RWPE1 (cell line): ENCODE results near the gene PNKP.

Experiments
- CTCF ChIA-PET: fragments of 350-600 bp; sonication (Branson Sonifier 250); formaldehyde crosslinking; extraction: SDS; loops from one replicate; lab custom pipeline; 2021; lab: Yijun Ruan, JAX
- POLR2A ChIA-PET: fragments of 400-600 bp; formaldehyde crosslinking; extraction: SDS; loops from one replicate; lab custom pipeline; 2020; ENCODE audit warnings: antibody characterized with exemption; ENCODE audit not compliant: low non-redundant PET; lab: Yijun Ruan, JAX
- DNase-seq: peaks from one replicate; pipeline ENCODE4 v3.0.0; 2012; ENCODE audit warnings: low spot score
- H3K27ac ChIP-seq: fragments of 450-650 bp; 2 replicates; pipeline ENCODE4 v1.5.1; 2017
- TF ChIP-seq, protein P1 (sequence below): fragments of 450-650 bp; conservative IDR thresholded peaks from 2 replicates; pipeline ENCODE4 v1.5.1; 2017; ENCODE audit warnings: low read depth, mild to moderate bottlenecking

The PNKP gene

DNA sequence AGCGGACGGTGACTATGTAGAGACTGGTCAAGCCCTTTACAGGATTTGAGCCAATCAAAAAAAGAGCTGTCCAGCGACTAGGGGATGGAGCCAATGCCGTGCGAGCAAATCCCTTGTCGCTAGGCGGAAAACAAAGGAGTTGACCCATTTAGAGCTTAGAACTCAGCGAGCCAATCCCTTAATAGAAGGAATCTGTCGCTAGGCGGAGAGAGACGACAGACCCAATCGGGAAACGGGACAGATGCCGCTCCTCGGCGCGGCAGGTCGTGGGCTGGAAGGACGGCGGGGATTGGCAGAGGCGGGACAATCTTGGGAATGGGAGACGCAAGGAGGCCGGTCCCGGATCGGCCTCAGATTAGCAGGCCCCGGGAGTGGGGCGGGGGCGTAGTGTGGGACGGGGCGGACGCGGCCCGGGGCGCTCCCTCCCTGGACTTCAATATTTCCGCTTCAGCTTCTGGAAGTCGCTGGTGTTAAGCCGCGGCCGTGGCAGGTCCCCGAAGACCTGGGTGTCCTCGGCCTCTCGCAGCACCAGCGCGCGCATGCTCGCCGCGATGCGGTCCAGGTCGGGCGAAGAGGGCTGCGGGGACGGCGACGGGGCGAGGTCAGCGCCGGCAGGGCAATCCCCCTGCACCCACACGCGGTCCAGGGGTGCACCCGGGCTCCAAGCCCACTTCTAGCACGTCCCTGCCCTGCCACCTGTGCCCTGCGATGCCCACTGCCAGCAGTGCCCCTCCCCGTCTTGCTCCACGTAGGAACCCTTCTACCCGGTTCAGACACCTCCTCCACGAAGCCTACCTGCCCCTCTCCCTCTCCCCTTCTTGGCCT is 2.3 kb upstream of the PNKP start:
- POLR2A ChIA-PET: interaction anchor here (0.6 to 1.3 kb wide), 3 partner anchors 19 to 724 kb away, joined by 3 to 6 read pairs (median 3); partner anchors contain the start of gene PTOV1
- H3K27ac ChIP-seq: peak overlapping the region; percentile 96
- TF ChIP-seq, protein P1, sequence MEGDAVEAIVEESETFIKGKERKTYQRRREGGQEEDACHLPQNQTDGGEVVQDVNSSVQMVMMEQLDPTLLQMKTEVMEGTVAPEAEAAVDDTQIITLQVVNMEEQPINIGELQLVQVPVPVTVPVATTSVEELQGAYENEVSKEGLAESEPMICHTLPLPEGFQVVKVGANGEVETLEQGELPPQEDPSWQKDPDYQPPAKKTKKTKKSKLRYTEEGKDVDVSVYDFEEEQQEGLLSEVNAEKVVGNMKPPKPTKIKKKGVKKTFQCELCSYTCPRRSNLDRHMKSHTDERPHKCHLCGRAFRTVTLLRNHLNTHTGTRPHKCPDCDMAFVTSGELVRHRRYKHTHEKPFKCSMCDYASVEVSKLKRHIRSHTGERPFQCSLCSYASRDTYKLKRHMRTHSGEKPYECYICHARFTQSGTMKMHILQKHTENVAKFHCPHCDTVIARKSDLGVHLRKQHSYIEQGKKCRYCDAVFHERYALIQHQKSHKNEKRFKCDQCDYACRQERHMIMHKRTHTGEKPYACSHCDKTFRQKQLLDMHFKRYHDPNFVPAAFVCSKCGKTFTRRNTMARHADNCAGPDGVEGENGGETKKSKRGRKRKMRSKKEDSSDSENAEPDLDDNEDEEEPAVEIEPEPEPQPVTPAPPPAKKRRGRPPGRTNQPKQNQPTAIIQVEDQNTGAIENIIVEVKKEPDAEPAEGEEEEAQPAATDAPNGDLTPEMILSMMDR: no peak

DNA sequence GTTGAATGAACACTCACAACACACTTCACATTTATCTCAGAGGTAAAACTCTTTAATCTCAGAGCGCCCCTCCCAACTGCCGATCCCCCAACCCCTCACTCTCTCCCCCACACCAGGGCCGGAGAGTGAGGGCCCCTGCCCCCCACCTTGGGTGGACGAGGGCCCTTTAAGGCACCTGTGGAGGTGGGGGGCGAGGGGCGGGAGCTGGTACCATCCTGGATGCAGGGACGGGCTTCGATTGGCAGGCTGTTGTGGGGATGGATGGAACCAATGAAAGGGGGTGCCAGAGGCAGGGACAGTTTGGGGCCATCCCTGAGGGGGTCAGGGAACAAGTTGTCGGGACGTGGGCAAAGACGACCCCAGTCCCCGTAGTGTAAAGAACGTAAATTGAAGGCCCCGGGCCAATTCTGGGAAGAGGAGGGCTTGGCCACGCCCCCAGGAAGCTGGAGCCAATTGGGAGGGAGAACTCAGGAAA is 1.7 kb upstream of the PNKP start:
- H3K27ac ChIP-seq: peak overlapping the region; percentile 96
- CTCF ChIA-PET: no interaction called here
- DNase-seq: no peak
- TF ChIP-seq, protein P1: no peak
- POLR2A ChIA-PET: interaction anchor here (0.7 to 1.6 kb wide), 4 partner anchors 8 to 171 kb away, joined by 3 to 6 read pairs (median 4); partner anchors contain the start of genes AKT1S1 and PTOV1

More for the DNA sequence above, 2.3 kb upstream of the PNKP start:
- DNase-seq: peak; percentile 97
- CTCF ChIA-PET: no interaction called here

DNA sequence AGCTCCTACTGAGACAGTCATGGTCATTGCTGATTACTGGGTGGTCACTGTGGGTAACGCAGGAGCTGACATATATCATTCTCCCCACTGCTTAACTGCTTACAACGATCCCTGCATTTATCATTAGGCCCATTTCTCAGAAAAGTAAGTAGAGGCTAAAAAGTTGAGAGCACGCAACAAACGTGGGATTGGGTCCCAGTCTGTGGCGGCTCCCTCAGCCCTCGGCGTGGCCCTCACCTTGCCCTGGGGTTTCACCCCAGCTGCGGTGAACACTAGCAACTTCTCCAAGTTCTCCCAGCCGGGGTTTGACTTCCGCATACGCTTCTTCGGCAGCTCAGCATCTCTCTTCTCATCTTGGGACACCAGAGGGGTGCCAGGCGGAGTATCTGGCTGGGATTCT is 2.5 kb downstream of the PNKP start:
- DNase-seq: no peak
- H3K27ac ChIP-seq: peak overlapping the region; percentile 96
- TF ChIP-seq, protein P1: no peak
- ChIA-PET CTCF (no interaction called here), POLR2A (interaction anchor here (1.5 kb wide), 1 partner anchor 14 kb away, joined by 13 read pairs; the partner anchor contains the start of gene PTOV1)

DNA sequence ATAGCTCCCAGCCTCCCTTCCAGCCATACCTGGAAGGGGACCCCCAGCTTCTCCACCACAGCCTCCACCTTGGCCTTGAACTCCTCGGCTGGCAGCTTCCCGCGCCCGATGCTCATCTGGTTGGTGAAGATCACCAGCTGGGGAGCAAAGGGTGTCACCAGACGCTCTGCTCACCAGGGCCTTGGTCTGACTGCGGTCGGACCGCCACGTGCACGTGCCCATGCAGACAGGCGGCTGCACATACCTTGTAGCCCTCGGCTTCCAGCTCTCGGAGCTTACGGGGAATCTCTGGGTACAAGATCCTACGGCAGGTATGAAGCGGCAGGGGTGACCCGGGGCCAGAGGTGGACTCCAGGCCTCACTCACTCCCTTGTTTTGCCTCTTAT is 3.4 kb downstream of the PNKP start:
- POLR2A ChIA-PET: interaction anchor here (0.7 kb wide), 1 partner anchor 13 kb away, joined by 5 read pairs; no protein-coding TSS in a partner anchor
- DNase-seq: no peak
- TF ChIP-seq, protein P1: no peak

DNA sequence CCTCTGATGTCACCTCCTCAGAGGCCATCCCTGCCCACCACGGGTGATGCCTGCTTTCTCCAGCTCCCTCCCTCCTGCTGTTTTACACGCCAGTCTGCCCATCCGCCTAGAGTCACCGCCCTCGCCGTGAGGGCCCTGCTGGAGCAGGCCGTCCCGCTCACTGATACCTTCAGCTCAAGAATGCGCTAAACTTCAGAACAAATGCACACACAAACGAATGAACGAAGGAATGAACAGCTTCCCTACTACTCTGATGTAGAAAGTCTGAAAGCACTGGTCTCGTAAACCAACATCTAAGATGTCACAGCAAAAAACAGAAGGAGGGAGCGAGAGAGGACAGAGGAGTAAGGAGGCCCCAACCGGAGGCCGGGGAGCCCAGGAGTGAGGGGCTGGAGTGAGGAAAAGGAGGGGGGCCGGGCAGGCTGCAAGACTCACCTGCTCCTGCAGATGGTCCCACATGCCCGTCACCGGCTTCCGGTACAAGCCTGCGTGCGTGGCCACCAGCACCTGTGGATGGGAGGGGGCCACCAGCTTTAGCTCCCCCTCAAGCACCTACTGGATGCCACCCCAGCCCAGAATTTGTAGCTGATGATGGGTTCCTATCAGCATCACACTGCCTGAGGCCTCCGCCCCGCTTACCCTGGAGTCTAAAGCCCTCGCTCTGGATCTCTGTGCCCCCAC is 4.0 kb downstream of the PNKP start:
- CTCF ChIA-PET: interaction anchor here (0.6 kb wide), 1 partner anchor 48 kb away, joined by 3 read pairs; no protein-coding TSS in a partner anchor
- TF ChIP-seq, protein P1: no peak
- no peak for DNase-seq
- POLR2A ChIA-PET: interaction anchor here (0.6 to 0.7 kb wide), 2 partner anchors 10 to 13 kb away, joined by 5 to 7 read pairs; no protein-coding TSS in a partner anchor
- H3K27ac ChIP-seq: peak overlapping the region; percentile 71

More for the DNA sequence above, 3.4 kb downstream of the PNKP start:
- H3K27ac ChIP-seq: peak overlapping the region; percentile 71
- CTCF ChIA-PET: no interaction called here
